HepG2 (cell line): ENCODE measurements around the gene COLGALT1. TPM values are rescaled to one million over a fixed set of nuclear protein-coding genes. Genes with fewer than 3 reads are reported as not detected.
A peak's percentile ranks its signal among the peaks of the same experiment; 100 is the strongest.

ENCODE experiments used
- GTF2F1 ChIP-seq: fragments of 150-350 bp; IDR thresholded peaks from 2 replicates; pipeline ENCODE4 v1.6.1; 2014; ENCODE audit warnings: low read length
- MLXIP ChIP-seq: sonication (generic); formaldehyde crosslinking; IDR thresholded peaks from 2 replicates; pipeline ENCODE4 v1.9.0; 2021; ENCODE audit warnings: missing genetic modification reagents, borderline replicate concordance
- MXD4 ChIP-seq: IDR thresholded peaks from 2 replicates; pipeline ENCODE4 v1.6.1; 2016; ENCODE audit warnings: mild to moderate bottlenecking, missing biosample characterization, missing genetic modification reagents
- NFATC3 ChIP-seq: sonication (generic); formaldehyde crosslinking; IDR thresholded peaks from 2 replicates; pipeline ENCODE4 v1.5.1; 2020; ENCODE audit warnings: mild to moderate bottlenecking, missing genetic modification reagents
- PCBP1 ChIP-seq: fragments of 200-400 bp; formaldehyde crosslinking; IDR thresholded peaks from 2 replicates; pipeline ENCODE4 v1.6.1; 2017; ENCODE audit warnings: mild to moderate bottlenecking, low read depth, low read length, borderline replicate concordance
- SIN3B ChIP-seq: fragments of 150-350 bp; IDR thresholded peaks from 2 replicates; pipeline ENCODE4 v1.6.1; 2014; ENCODE audit warnings: low read length
- TEAD3 ChIP-seq: optimal IDR thresholded peaks from 2 replicates; pipeline ENCODE3; 2016; ENCODE audit warnings: borderline replicate concordance
- THAP9 ChIP-seq: sonication (generic); formaldehyde crosslinking; IDR thresholded peaks from 2 replicates; pipeline ENCODE4; 2020; ENCODE audit warnings: missing genetic modification reagents, mild to moderate bottlenecking, borderline replicate concordance
- ZNF501 ChIP-seq: sonication (generic); formaldehyde crosslinking; IDR thresholded peaks from 2 replicates; pipeline ENCODE4 v1.5.1; 2020; ENCODE audit warnings: mild to moderate bottlenecking, moderate library complexity, missing genetic modification reagents
- ZNF616 ChIP-seq: sonication (generic); formaldehyde crosslinking; IDR thresholded peaks from 2 replicates; pipeline ENCODE4 v1.5.0; 2020; ENCODE audit warnings: low read depth, mild to moderate bottlenecking, missing genetic modification reagents
- ZNF619 ChIP-seq: sonication (generic); formaldehyde crosslinking; IDR thresholded peaks from 2 replicates; pipeline ENCODE4 v1.4.0; 2020; ENCODE audit warnings: mild to moderate bottlenecking, missing genetic modification reagents
- ZNF720 ChIP-seq: sonication (generic); formaldehyde crosslinking; IDR thresholded peaks from 2 replicates; pipeline ENCODE4 v1.4.0; 2020; ENCODE audit warnings: missing genetic modification reagents
- ZNF761 ChIP-seq: sonication (generic); formaldehyde crosslinking; conservative IDR thresholded peaks from 2 replicates; pipeline ENCODE4 v1.4.0; 2020; ENCODE audit warnings: mild to moderate bottlenecking, missing genetic modification reagents
- ZNF776 ChIP-seq: sonication (generic); formaldehyde crosslinking; IDR thresholded peaks from 2 replicates; pipeline ENCODE4 v1.4.0; 2020; ENCODE audit warnings: mild to moderate bottlenecking, missing genetic modification reagents
- polyA plus RNA-seq, 8 experiments: library from polyadenylated mRNA; depleted of rRNA in 3 of 8; stranded (reverse) in 7 of 8; unstranded in 1 of 8; fragments of >200 nt; fragmentation: Illumina TruSeq in 4 of 8; extraction: Trizol in 4 of 8; gene quantifications; 2 replicates each; pipeline versions ENCODE4 v1.2.1 to v1.2.3, GENCODE V29; 2011 to 2016; ENCODE audit warnings: low read depth in 4 of 8, missing spikeins in 1 of 8, mixed read lengths in 1 of 8; ENCODE audit not compliant: insufficient read depth in 1 of 8
- total RNA-seq, 5 experiments: library from RNA; depleted of rRNA; stranded (reverse); fragments of >200 nt; fragmentation: Illumina TruSeq; extraction: Trizol; gene quantifications; 2 replicates each; pipeline ENCODE4 v1.2.3, GENCODE V29; 2016; ENCODE audit warnings: low read depth in 1 of 5
- TF ChIP-seq, protein P1 (sequence below): sonication (generic); formaldehyde crosslinking; IDR thresholded peaks from 2 replicates; pipeline ENCODE4 v1.5.1; 2020; ENCODE audit warnings: mild to moderate bottlenecking, missing genetic modification reagents, borderline replicate concordance
- TF ChIP-seq, protein P2 (sequence below): sonication (generic); formaldehyde crosslinking; IDR thresholded peaks from 2 replicates; pipeline ENCODE4 v1.8.0; 2022; ENCODE audit warnings: missing genetic modification reagents, low read depth, mild to moderate bottlenecking, borderline replicate concordance
- TF ChIP-seq, protein P3 (sequence below): sonication (generic); formaldehyde crosslinking; conservative IDR thresholded peaks from 2 replicates; pipeline ENCODE4 v1.8.1; 2023; ENCODE audit warnings: missing genetic modification reagents
- TF ChIP-seq, protein P4 (sequence below): sonication (generic); formaldehyde crosslinking; IDR thresholded peaks from 2 replicates; pipeline ENCODE4 v1.5.0; 2020; ENCODE audit warnings: missing genetic modification reagents

Gene COLGALT1
- total and polyA plus RNA-seq, 2 of the 13 experiments (the other 11 are each of a cell fraction or from before 2014, with no cell fraction given): 58.0 to 211 TPM

DNA sequence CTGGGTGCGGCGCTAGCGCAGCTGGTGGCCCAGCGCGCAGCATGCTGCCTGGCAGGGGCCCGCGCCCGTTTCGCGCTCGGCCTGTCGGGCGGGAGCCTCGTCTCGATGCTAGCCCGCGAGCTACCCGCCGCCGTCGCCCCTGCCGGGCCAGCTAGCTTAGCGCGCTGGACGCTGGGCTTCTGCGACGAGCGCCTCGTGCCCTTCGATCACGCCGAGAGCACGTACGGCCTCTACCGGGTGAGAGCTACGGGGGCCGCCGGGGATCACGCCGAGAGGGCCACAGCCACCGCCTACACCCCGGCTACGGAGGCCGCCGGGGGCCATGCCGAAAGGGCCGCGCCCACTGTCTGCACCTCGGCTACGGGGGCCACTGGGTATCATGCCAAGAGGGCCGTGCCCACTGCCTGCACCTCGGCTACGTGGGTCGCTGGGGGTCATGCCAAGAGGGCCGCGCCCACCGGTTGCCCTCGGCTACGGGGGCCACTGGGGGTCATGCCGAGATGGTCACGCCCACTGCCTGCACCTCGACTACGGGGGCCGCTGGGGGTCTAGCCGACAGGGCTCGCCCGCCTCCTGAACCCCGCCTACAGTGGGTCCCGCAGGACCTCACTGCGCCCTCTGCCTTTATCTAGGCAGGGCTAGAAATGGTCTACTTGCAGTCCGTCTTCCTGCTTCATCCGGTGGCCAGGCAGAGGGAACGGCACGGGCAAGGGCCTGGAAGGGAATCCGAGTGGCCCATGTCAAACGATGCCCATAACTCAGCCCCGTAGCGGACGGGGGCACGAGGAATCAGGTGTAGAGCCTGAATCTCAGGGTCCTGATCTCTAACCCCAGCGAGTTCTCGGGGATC lies 43.5 kb upstream of the COLGALT1 start (continued):
- TF ChIP-seq, protein P1, sequence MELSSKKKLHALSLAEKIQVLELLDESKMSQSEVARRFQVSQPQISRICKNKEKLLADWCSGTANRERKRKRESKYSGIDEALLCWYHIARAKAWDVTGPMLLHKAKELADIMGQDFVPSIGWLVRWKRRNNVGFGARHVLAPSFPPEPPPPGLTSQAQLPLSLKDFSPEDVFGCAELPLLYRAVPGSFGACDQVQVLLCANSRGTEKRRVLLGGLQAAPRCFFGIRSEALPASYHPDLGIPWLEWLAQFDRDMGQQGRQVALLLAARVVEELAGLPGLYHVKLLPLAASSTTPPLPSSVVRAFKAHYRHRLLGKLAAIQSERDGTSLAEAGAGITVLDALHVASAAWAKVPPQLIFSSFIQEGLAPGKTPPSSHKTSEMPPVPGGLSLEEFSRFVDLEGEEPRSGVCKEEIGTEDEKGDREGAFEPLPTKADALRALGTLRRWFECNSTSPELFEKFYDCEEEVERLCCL (CRISPR knock-in tag): no peak; the same call in 1 of the 2 replicates
- TF ChIP-seq ZNF761 (peak; percentile 90), THAP9 (CRISPR knock-in tag) (peak; percentile 75; the same call in 1 of the 2 replicates), TEAD3 (CRISPR knock-in tag) (peak; percentile 8), MLXIP (peak; percentile 73), ZNF619 (no peak; the same call in 1 of the 2 replicates), ZNF776 (CRISPR knock-in tag) (peak; percentile 91; the same call in 1 of the 2 replicates), SIN3B (no peak; the same call in 1 of the 2 replicates), NFATC3 (CRISPR knock-in tag) (peak; percentile 12; the same call in 1 of the 2 replicates), PCBP1 (0 out of 2 replicates have a peak, but pooled peaks have one; percentile 34), ZNF616 (CRISPR knock-in tag) (peak; percentile 85), ZNF501 (CRISPR knock-in tag) (peak; percentile 97), GTF2F1 (no peak), ZNF720 (CRISPR knock-in tag) (0 out of 2 replicates have a peak, but pooled peaks have one; percentile 10), MXD4 (peak; percentile 90)
- TF ChIP-seq, protein P2, sequence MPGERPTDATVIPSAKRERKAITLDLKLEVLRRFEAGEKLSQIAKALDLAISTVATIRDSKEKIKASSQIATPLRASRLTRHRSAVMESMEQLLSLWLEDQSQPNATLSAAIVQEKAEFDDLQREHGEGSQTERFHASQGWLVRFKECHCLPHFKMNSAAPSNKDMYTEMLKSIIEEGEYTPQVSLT (CRISPR knock-in tag): no peak
- TF ChIP-seq, protein P3, sequence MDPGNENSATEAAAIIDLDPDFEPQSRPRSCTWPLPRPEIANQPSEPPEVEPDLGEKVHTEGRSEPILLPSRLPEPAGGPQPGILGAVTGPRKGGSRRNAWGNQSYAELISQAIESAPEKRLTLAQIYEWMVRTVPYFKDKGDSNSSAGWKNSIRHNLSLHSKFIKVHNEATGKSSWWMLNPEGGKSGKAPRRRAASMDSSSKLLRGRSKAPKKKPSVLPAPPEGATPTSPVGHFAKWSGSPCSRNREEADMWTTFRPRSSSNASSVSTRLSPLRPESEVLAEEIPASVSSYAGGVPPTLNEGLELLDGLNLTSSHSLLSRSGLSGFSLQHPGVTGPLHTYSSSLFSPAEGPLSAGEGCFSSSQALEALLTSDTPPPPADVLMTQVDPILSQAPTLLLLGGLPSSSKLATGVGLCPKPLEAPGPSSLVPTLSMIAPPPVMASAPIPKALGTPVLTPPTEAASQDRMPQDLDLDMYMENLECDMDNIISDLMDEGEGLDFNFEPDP (CRISPR knock-in tag): peak; percentile 97
- TF ChIP-seq, protein P4, sequence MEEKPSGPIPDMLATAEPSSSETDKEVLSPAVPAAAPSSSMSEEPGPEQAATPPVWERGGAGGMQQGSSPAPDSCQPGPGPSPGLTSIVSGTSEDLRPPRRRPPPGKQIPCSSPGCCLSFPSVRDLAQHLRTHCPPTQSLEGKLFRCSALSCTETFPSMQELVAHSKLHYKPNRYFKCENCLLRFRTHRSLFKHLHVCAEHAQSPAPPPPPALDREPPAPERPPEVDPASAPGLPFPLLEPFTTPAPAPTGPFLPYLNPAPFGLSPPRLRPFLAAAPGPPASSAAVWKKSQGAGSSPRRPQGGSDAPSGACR (CRISPR knock-in tag): peak; percentile 99
